NB4 (cell line): ENCODE measurements around the gene ALB.

ENCODE experiments used
- POLR2A ChIP-seq: IDR thresholded peaks from 2 replicates; pipeline ENCODE4 v1.6.1; 2011; ENCODE audit warnings: mild to moderate bottlenecking; ENCODE audit not compliant: insufficient read length; ENCODE audit errors: extremely low read depth
- TF ChIP-seq, protein P1 (sequence below): IDR thresholded peaks from one replicate; pipeline ENCODE4 v1.5.1; 2012; ENCODE audit warnings: low read depth, low read length

DNA sequence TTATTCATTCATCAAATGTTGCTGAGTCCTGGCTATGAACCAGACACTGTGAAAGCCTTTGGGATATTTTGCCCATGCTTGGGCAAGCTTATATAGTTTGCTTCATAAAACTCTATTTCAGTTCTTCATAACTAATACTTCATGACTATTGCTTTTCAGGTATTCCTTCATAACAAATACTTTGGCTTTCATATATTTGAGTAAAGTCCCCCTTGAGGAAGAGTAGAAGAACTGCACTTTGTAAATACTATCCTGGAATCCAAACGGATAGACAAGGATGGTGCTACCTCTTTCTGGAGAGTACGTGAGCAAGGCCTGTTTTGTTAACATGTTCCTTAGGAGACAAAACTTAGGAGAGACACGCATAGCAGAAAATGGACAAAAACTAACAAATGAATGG is 30.2 kb downstream of the ALB start:
- TF ChIP-seq, protein P1, sequence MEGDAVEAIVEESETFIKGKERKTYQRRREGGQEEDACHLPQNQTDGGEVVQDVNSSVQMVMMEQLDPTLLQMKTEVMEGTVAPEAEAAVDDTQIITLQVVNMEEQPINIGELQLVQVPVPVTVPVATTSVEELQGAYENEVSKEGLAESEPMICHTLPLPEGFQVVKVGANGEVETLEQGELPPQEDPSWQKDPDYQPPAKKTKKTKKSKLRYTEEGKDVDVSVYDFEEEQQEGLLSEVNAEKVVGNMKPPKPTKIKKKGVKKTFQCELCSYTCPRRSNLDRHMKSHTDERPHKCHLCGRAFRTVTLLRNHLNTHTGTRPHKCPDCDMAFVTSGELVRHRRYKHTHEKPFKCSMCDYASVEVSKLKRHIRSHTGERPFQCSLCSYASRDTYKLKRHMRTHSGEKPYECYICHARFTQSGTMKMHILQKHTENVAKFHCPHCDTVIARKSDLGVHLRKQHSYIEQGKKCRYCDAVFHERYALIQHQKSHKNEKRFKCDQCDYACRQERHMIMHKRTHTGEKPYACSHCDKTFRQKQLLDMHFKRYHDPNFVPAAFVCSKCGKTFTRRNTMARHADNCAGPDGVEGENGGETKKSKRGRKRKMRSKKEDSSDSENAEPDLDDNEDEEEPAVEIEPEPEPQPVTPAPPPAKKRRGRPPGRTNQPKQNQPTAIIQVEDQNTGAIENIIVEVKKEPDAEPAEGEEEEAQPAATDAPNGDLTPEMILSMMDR, result peak; percentile 17
- no peak for TF ChIP-seq POLR2A
